ENCODE data around the gene RPH3AL. TPM values are rescaled to one million over a fixed set of nuclear protein-coding genes. Genes with fewer than 3 reads are reported as not detected.

The RPH3AL gene
- total RNA-seq, 4 donors from 2014 or later = 31.4 to 92.4 (median 48.6) TPM

- Histone ChIP-seq H3K4me3 (no peak overlapping the region), H3K27ac (no peak overlapping the region), H3K9me3 (no peaks in the 10 kb centered on the region), H3K4me1 (peaks cover 0 to 4% (median 0%) of the 10 kb centered on the region in 4 donors), H3K36me3 (no peaks in the 10 kb centered on the region), H3K27me3 (no peaks in the 10 kb centered on the region)
- DNase-seq = no peak
- TF ChIP-seq POLR2A (IDR thresholded peaks at IDR 0.05) (no peak), CTCF (IDR thresholded peaks at IDR 0.05) (no peak)
Observed at GRCh38 chr17:357644-358043, 5.0 kb upstream of the RPH3AL start.

- Histone ChIP-seq H3K27ac (no peak overlapping the region), H3K27me3 (no peaks in the 10 kb centered on the region), H3K4me3 (no peak overlapping the region), H3K9me3 (no peaks in the 10 kb centered on the region), H3K36me3 (no peaks in the 10 kb centered on the region), H3K4me1 (peaks cover 0 to 11% (median 0%) of the 10 kb centered on the region in 4 donors)
- no peak for TF ChIP-seq POLR2A (IDR thresholded peaks at IDR 0.05)
- no peak for TF ChIP-seq CTCF (IDR thresholded peaks at IDR 0.05)
- DNase-seq = no peak
Observed at GRCh38 chr17:356671-357434, 4.2 kb upstream of the RPH3AL start.

GRCh38 chr17:354651-355556, 2.3 kb upstream of the RPH3AL start:
- H3K4me3 ChIP-seq = no peak overlapping the region
- no peaks in the 10 kb centered on the region for H3K27me3 ChIP-seq
- TF ChIP-seq CTCF (IDR thresholded peaks at IDR 0.05) = no peak
- no peak for TF ChIP-seq POLR2A (IDR thresholded peaks at IDR 0.05)
- DNase-seq = no peak
- H3K9me3 ChIP-seq = no peaks in the 10 kb centered on the region
- no peaks in the 10 kb centered on the region for H3K36me3 ChIP-seq
- H3K4me1 ChIP-seq = peaks cover 0 to 27% (median 8%) of the 10 kb centered on the region in 4 donors
- peak overlapping the region in 1 of 4 donors; percentile 82 for H3K27ac ChIP-seq

- Histone ChIP-seq H3K27me3 (no peaks in the 10 kb centered on the region), H3K36me3 (no peaks in the 10 kb centered on the region), H3K4me1 (peaks cover 0 to 38% (median 8%) of the 10 kb centered on the region in 4 donors), H3K27ac (peak overlapping the region in 3 of 4 donors; percentile 82 to 97 (median 94)), H3K4me3 (peak overlapping the region in 1 of 4 donors; percentile 50), H3K9me3 (no peaks in the 10 kb centered on the region)
- no peak for DNase-seq
- TF ChIP-seq CTCF (IDR thresholded peaks at IDR 0.05) = no peak
- no peak for TF ChIP-seq POLR2A (IDR thresholded peaks at IDR 0.05)
Observed at GRCh38 chr17:353838-354234, 1.2 kb upstream of the RPH3AL start.

- Histone ChIP-seq H3K27me3 (no peaks in the 10 kb centered on the region), H3K9me3 (no peaks in the 10 kb centered on the region), H3K4me3 (peak overlapping the region in 2 of 4 donors; percentile 41 to 50), H3K36me3 (no peaks in the 10 kb centered on the region), H3K4me1 (peaks cover 0 to 42% (median 8%) of the 10 kb centered on the region in 4 donors), H3K27ac (peak overlapping the region in 3 of 4 donors; percentile 82 to 97 (median 94))
- no peak for TF ChIP-seq POLR2A (IDR thresholded peaks at IDR 0.05)
- no peak for TF ChIP-seq CTCF (IDR thresholded peaks at IDR 0.05)
- no peak for DNase-seq
Observed at GRCh38 chr17:353213-353837, 718 bp upstream of the RPH3AL start.

All from Peyer's patch (tissue), 4 donors.